ENCODE measurements around the gene SETBP1.

The SETBP1 gene

DNA sequence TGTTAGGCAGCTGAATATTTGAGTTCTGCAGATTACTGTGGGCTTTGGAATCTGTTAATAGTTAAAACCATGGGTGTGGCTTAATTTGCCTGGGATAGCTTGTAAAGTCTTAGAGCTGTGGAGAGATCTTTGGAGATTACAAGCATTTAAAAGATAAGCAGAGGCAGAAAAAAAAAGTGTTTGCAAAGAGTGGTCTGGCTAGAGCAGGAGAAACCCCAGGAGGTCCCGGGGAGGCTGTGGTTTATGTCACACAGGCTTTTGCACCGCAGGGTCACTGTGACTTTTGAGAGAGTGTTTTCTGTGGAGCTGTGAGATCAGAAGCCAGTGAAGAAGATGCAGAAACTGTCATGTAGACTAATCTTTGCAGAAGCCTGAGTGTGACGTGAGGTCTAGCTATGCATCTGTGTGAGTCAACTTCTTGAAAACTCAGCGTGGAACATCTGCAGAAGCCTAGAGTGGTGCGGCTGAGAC is 49.0 kb downstream of the SETBP1 start:
- TF ChIP-seq RARB (CRISPR knock-in tag; IDR thresholded peaks at IDR 0.05) = no peak
- no peak for TF ChIP-seq ZFP30 (CRISPR knock-in tag; IDR thresholded peaks at IDR 0.05)
- no peak for TF ChIP-seq TOX (CRISPR knock-in tag; IDR thresholded peaks at IDR 0.05; ENCODE audit: borderline replicate concordance)
- TF ChIP-seq CSRNP3 (CRISPR knock-in tag; IDR thresholded peaks at IDR 0.05) = no peak
- ATAC-seq = 0 out of 3 replicates have a peak, but pooled peaks have one; percentile 5

- TF ChIP-seq, protein P1, sequence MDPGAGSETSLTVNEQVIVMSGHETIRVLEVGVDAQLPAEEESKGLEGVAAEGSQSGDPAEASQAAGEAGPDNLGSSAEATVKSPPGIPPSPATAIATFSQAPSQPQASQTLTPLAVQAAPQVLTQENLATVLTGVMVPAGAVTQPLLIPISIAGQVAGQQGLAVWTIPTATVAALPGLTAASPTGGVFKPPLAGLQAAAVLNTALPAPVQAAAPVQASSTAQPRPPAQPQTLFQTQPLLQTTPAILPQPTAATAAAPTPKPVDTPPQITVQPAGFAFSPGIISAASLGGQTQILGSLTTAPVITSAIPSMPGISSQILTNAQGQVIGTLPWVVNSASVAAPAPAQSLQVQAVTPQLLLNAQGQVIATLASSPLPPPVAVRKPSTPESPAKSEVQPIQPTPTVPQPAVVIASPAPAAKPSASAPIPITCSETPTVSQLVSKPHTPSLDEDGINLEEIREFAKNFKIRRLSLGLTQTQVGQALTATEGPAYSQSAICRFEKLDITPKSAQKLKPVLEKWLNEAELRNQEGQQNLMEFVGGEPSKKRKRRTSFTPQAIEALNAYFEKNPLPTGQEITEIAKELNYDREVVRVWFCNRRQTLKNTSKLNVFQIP (CRISPR knock-in tag; IDR thresholded peaks at IDR 0.05; ENCODE audit: borderline replicate concordance, low read depth) = no peak
- TF ChIP-seq ZC3H10 (CRISPR knock-in tag; IDR thresholded peaks at IDR 0.05) (no peak), ARNTL (CRISPR knock-in tag; IDR thresholded peaks at IDR 0.05; ENCODE audit: borderline replicate concordance, low read depth) (no peak), RARB (CRISPR knock-in tag; IDR thresholded peaks at IDR 0.05) (no peak), TOX (CRISPR knock-in tag; IDR thresholded peaks at IDR 0.05; ENCODE audit: borderline replicate concordance) (no peak), PPARA (CRISPR knock-in tag; IDR thresholded peaks at IDR 0.05; ENCODE audit: borderline replicate concordance) (no peak), ZFP30 (CRISPR knock-in tag; IDR thresholded peaks at IDR 0.05) (no peak), GLIS3 (CRISPR knock-in tag; IDR thresholded peaks at IDR 0.05) (no peak), TCF4 (CRISPR knock-in tag; IDR thresholded peaks at IDR 0.05; ENCODE audit: borderline replicate concordance) (no peak), ZFP3 (CRISPR knock-in tag; IDR thresholded peaks at IDR 0.05) (no peak), ISL1 (CRISPR knock-in tag; IDR thresholded peaks at IDR 0.05) (no peak), CSDC2 (CRISPR knock-in tag; IDR thresholded peaks at IDR 0.05) (no peak), ZNF565 (CRISPR knock-in tag; conservative IDR thresholded peaks at IDR 0.05; ENCODE audit: low read depth) (no peak), ZNF8 (CRISPR knock-in tag; IDR thresholded peaks at IDR 0.05) (no peak), OSR1 (CRISPR knock-in tag; IDR thresholded peaks at IDR 0.05) (no peak), CSRNP3 (CRISPR knock-in tag; IDR thresholded peaks at IDR 0.05) (no peak), ZNF70 (CRISPR knock-in tag; IDR thresholded peaks at IDR 0.05) (no peak), ESRRG (CRISPR knock-in tag; IDR thresholded peaks at IDR 0.05) (no peak)
- TF ChIP-seq, protein P2, sequence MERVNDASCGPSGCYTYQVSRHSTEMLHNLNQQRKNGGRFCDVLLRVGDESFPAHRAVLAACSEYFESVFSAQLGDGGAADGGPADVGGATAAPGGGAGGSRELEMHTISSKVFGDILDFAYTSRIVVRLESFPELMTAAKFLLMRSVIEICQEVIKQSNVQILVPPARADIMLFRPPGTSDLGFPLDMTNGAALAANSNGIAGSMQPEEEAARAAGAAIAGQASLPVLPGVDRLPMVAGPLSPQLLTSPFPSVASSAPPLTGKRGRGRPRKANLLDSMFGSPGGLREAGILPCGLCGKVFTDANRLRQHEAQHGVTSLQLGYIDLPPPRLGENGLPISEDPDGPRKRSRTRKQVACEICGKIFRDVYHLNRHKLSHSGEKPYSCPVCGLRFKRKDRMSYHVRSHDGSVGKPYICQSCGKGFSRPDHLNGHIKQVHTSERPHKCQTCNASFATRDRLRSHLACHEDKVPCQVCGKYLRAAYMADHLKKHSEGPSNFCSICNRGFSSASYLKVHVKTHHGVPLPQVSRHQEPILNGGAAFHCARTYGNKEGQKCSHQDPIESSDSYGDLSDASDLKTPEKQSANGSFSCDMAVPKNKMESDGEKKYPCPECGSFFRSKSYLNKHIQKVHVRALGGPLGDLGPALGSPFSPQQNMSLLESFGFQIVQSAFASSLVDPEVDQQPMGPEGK (CRISPR knock-in tag; IDR thresholded peaks at IDR 0.05; ENCODE audit: borderline replicate concordance) = no peak
- TF ChIP-seq, protein P3, sequence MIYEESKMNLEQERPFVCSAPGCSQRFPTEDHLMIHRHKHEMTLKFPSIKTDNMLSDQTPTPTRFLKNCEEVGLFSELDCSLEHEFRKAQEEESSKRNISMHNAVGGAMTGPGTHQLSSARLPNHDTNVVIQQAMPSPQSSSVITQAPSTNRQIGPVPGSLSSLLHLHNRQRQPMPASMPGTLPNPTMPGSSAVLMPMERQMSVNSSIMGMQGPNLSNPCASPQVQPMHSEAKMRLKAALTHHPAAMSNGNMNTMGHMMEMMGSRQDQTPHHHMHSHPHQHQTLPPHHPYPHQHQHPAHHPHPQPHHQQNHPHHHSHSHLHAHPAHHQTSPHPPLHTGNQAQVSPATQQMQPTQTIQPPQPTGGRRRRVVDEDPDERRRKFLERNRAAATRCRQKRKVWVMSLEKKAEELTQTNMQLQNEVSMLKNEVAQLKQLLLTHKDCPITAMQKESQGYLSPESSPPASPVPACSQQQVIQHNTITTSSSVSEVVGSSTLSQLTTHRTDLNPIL (CRISPR knock-in tag; IDR thresholded peaks at IDR 0.05; ENCODE audit: low read depth) = no peak
- ATAC-seq = no peak
Measured at GRCh38 chr18:44730803-44731529, 50.3 kb downstream of the SETBP1 start.

- ATAC-seq = peak; percentile 43
- TF ChIP-seq RARB (CRISPR knock-in tag; IDR thresholded peaks at IDR 0.05) (no peak), TOX (CRISPR knock-in tag; IDR thresholded peaks at IDR 0.05; ENCODE audit: borderline replicate concordance) (no peak), ZC3H10 (CRISPR knock-in tag; IDR thresholded peaks at IDR 0.05) (no peak), TCF4 (CRISPR knock-in tag; IDR thresholded peaks at IDR 0.05; ENCODE audit: borderline replicate concordance) (no peak), ZNF70 (CRISPR knock-in tag; IDR thresholded peaks at IDR 0.05) (no peak), OSR1 (CRISPR knock-in tag; IDR thresholded peaks at IDR 0.05) (no peak), ZFP30 (CRISPR knock-in tag; IDR thresholded peaks at IDR 0.05) (no peak), CSRNP3 (CRISPR knock-in tag; IDR thresholded peaks at IDR 0.05) (no peak), ISL1 (CRISPR knock-in tag; IDR thresholded peaks at IDR 0.05) (no peak), SNAI2 (CRISPR knock-in tag; IDR thresholded peaks at IDR 0.05) (no peak), CSDC2 (CRISPR knock-in tag; IDR thresholded peaks at IDR 0.05) (no peak), ARNTL (CRISPR knock-in tag; IDR thresholded peaks at IDR 0.05; ENCODE audit: borderline replicate concordance, low read depth) (no peak)
- TF ChIP-seq, protein P4, sequence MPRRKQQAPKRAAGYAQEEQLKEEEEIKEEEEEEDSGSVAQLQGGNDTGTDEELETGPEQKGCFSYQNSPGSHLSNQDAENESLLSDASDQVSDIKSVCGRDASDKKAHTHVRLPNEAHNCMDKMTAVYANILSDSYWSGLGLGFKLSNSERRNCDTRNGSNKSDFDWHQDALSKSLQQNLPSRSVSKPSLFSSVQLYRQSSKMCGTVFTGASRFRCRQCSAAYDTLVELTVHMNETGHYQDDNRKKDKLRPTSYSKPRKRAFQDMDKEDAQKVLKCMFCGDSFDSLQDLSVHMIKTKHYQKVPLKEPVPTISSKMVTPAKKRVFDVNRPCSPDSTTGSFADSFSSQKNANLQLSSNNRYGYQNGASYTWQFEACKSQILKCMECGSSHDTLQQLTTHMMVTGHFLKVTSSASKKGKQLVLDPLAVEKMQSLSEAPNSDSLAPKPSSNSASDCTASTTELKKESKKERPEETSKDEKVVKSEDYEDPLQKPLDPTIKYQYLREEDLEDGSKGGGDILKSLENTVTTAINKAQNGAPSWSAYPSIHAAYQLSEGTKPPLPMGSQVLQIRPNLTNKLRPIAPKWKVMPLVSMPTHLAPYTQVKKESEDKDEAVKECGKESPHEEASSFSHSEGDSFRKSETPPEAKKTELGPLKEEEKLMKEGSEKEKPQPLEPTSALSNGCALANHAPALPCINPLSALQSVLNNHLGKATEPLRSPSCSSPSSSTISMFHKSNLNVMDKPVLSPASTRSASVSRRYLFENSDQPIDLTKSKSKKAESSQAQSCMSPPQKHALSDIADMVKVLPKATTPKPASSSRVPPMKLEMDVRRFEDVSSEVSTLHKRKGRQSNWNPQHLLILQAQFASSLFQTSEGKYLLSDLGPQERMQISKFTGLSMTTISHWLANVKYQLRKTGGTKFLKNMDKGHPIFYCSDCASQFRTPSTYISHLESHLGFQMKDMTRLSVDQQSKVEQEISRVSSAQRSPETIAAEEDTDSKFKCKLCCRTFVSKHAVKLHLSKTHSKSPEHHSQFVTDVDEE (CRISPR knock-in tag; IDR thresholded peaks at IDR 0.05) = no peak
Measured at GRCh38 chr18:44731530-44732237, 51.0 kb downstream of the SETBP1 start.

Data from SK-N-SH treated with all-trans-retinoic acid at 6 μM for 48 hours (cell line).